HepG2 (cell line): ENCODE data around the gene BPIFB2. TPM values are rescaled to one million over a fixed set of nuclear protein-coding genes. Genes with fewer than 3 reads are reported as not detected.

Source experiments
- AGO2 ChIP-seq: fragments of 200-400 bp; formaldehyde crosslinking; optimal IDR thresholded peaks from 2 replicates; pipeline ENCODE3; 2017; ENCODE audit warnings: mild to moderate bottlenecking, low read depth, low read length, moderate library complexity
- BCLAF1 ChIP-seq: fragments of 450-650 bp; IDR thresholded peaks from 2 replicates; pipeline ENCODE4 v1.6.1; 2017; ENCODE audit warnings: mild to moderate bottlenecking
- HBP1 ChIP-seq: IDR thresholded peaks from 2 replicates; pipeline ENCODE4 v1.6.1; 2016; ENCODE audit warnings: low read depth, control low read depth
- KLF16 ChIP-seq, 2 experiments: sonication (generic) in 1 of 2; formaldehyde crosslinking in 1 of 2; IDR thresholded peaks; 2 replicates each; pipeline versions ENCODE4 v1.6.1 to v1.8.0; 2016 to 2023; ENCODE audit warnings: missing genetic modification reagents in 2 of 2, missing compliant biosample characterization in 1 of 2
- MED13 ChIP-seq: sonication (generic); formaldehyde crosslinking; IDR thresholded peaks from 2 replicates; pipeline ENCODE4 v1.5.0; 2020; ENCODE audit warnings: missing genetic modification reagents
- MEIS1 ChIP-seq: sonication (generic); formaldehyde crosslinking; IDR thresholded peaks from 2 replicates; pipeline ENCODE4 v1.9.0; 2021; ENCODE audit warnings: mild to moderate bottlenecking, missing genetic modification reagents, moderate library complexity, borderline replicate concordance
- RNF219 ChIP-seq: sonication (generic); formaldehyde crosslinking; IDR thresholded peaks from 2 replicates; pipeline ENCODE4 v1.5.0; 2020; ENCODE audit warnings: mild to moderate bottlenecking, missing genetic modification reagents
- SP140L ChIP-seq: sonication (generic); formaldehyde crosslinking; IDR thresholded peaks from 2 replicates; pipeline ENCODE4 v1.4.0; 2020; ENCODE audit warnings: missing genetic modification reagents, borderline replicate concordance
- TFAP4 ChIP-seq: sonication (generic); IDR thresholded peaks from 2 replicates; pipeline ENCODE4 v1.6.1; 2016; ENCODE audit warnings: low read depth, borderline replicate concordance
- THAP8 ChIP-seq: sonication (generic); formaldehyde crosslinking; IDR thresholded peaks from 2 replicates; pipeline ENCODE4 v1.5.1; 2020; ENCODE audit warnings: missing genetic modification reagents, mild to moderate bottlenecking, borderline replicate concordance
- TRIM24 ChIP-seq: sonication (generic); formaldehyde crosslinking; IDR thresholded peaks from 2 replicates; pipeline ENCODE4 v1.8.0; 2022; ENCODE audit warnings: mild to moderate bottlenecking, missing genetic modification reagents
- ZFP36L1 ChIP-seq: sonication (generic); formaldehyde crosslinking; IDR thresholded peaks from 2 replicates; pipeline ENCODE4 v1.8.0; 2022; ENCODE audit warnings: mild to moderate bottlenecking, missing genetic modification reagents, moderate library complexity
- ZMYM2 ChIP-seq: sonication (generic); formaldehyde crosslinking; IDR thresholded peaks from 2 replicates; pipeline ENCODE4 v1.8.0; 2022; ENCODE audit warnings: mild to moderate bottlenecking, missing genetic modification reagents
- ZNF234 ChIP-seq: sonication (generic); formaldehyde crosslinking; conservative IDR thresholded peaks from 2 replicates; pipeline ENCODE4 v1.5.1; 2020; ENCODE audit warnings: mild to moderate bottlenecking, missing genetic modification reagents
- ZNF354B ChIP-seq: sonication (generic); formaldehyde crosslinking; IDR thresholded peaks from 2 replicates; pipeline ENCODE4 v1.8.0; 2022; ENCODE audit warnings: mild to moderate bottlenecking, missing genetic modification reagents
- ZNF703 ChIP-seq: sonication (generic); formaldehyde crosslinking; IDR thresholded peaks from 2 replicates; pipeline ENCODE4 v1.5.1; 2020; ENCODE audit warnings: missing genetic modification reagents, mild to moderate bottlenecking, moderate library complexity, borderline replicate concordance
- ZNF746 ChIP-seq: sonication (generic); formaldehyde crosslinking; IDR thresholded peaks from 2 replicates; pipeline ENCODE4 v1.8.0; 2022; ENCODE audit warnings: mild to moderate bottlenecking, missing genetic modification reagents
- ZSCAN29 ChIP-seq: sonication (generic); formaldehyde crosslinking; conservative IDR thresholded peaks from 2 replicates; pipeline ENCODE4 v1.4.0; 2020; ENCODE audit warnings: mild to moderate bottlenecking, missing genetic modification reagents
- polyA plus RNA-seq, 8 experiments: library from polyadenylated mRNA; depleted of rRNA in 3 of 8; stranded (reverse) in 7 of 8; unstranded in 1 of 8; fragments of >200 nt; fragmentation: Illumina TruSeq in 4 of 8; extraction: Trizol in 4 of 8; gene quantifications; 2 replicates each; pipeline versions ENCODE4 v1.2.1 to v1.2.3, GENCODE V29; 2011 to 2016; ENCODE audit warnings: low read depth in 4 of 8, missing spikeins in 1 of 8, mixed read lengths in 1 of 8; ENCODE audit not compliant: insufficient read depth in 1 of 8
- total RNA-seq, 5 experiments: library from RNA; depleted of rRNA; stranded (reverse); fragments of >200 nt; fragmentation: Illumina TruSeq; extraction: Trizol; gene quantifications; 2 replicates each; pipeline ENCODE4 v1.2.3, GENCODE V29; 2016; ENCODE audit warnings: low read depth in 1 of 5

BPIFB2 gene
- total and polyA plus RNA-seq, 2 of the 13 experiments (the other 11 are each of a cell fraction or from before 2014, with no cell fraction given), result 54.5 to 902 TPM

- TF ChIP-seq KLF16 (CRISPR knock-in tag; IDR thresholded peaks at IDR 0.05) (peak; percentile 64 to 95; a peak in 3 of 4 replicates), SP140L (CRISPR knock-in tag) (0 out of 2 replicates have a peak, but pooled peaks have one; percentile 14), BCLAF1 (no peak), MEIS1 (peak; percentile 94; the same call in 1 of the 2 replicates), ZNF703 (CRISPR knock-in tag) (0 out of 2 replicates have a peak, but pooled peaks have one; percentile 49), TFAP4 (peak; percentile 83; the same call in 1 of the 2 replicates), TRIM24 (CRISPR knock-in tag) (peak; percentile 70; the same call in 1 of the 2 replicates), ZMYM2 (CRISPR knock-in tag) (peak; percentile 96), ZNF354B (no peak), AGO2 (no peak), ZNF234 (CRISPR knock-in tag) (no peak), RNF219 (0 out of 2 replicates have a peak, but pooled peaks have one; percentile 14), THAP8 (CRISPR knock-in tag) (no peak), HBP1 (no peak; the same call in 1 of the 2 replicates), ZSCAN29 (CRISPR knock-in tag) (0 out of 2 replicates have a peak, but pooled peaks have one; percentile 84), ZNF746 (CRISPR knock-in tag) (peak; percentile 99), MED13 (CRISPR knock-in tag) (peak; percentile 24; the same call in 1 of the 2 replicates), ZFP36L1 (peak; percentile 66)
Measured at GRCh38 chr20:33005908-33006775, 1.4 kb upstream of the BPIFB2 start (continued).
